H1 (cell line): ENCODE data around the gene MAFF. TPM values are rescaled to one million over a fixed set of nuclear protein-coding genes. Genes with fewer than 3 reads are reported as not detected.

ENCODE experiments used
- CTCF ChIA-PET: fragments of 300-600 bp; sonication (Branson Sonifier 250); formaldehyde crosslinking; loops from one replicate; lab custom pipeline; 2021; ENCODE audit not compliant: partially characterized antibody; lab: Charles Lee
- POLR2A ChIA-PET: fragments of 300-600 bp; sonication (Branson Sonifier 250); formaldehyde crosslinking; loops from one replicate; lab custom pipeline; 2021; ENCODE audit warnings: inconsistent platforms; ENCODE audit not compliant: partially characterized antibody; lab: Charles Lee
- DNase-seq, 2 experiments: peaks; one replicate each; pipeline versions ENCODE4 v3.0.0 to v3.0.0-alpha.2; 2010 to 2022; ENCODE audit warnings: low spot score in 2 of 2, low read depth in 1 of 2, mixed read lengths in 1 of 2
- FAIRE-seq: peaks from 2 replicates; lab custom pipeline; 2011; peaks lifted over from hg19 to GRCh38; lab: Jason Lieb, UNC
- H2AFZ ChIP-seq: 2 replicates; pipeline ENCODE4 v1.8.1; 2012; ENCODE audit warnings: low read length, inconsistent platforms
- H2AK5ac ChIP-seq: 2 replicates; pipeline ENCODE4 v1.6.1; 2013; ENCODE audit warnings: low read depth, low read length
- H2BK120ac ChIP-seq: replicated peaks from 2 replicates; pipeline ENCODE3; 2013; ENCODE audit warnings: low read depth, low read length, inconsistent platforms
- H2BK12ac ChIP-seq: 2 replicates; pipeline ENCODE4 v1.6.1; 2013; ENCODE audit warnings: low read depth, low read length
- H2BK15ac ChIP-seq: 2 replicates; pipeline ENCODE4 v1.6.1; 2013; ENCODE audit warnings: low read length
- H2BK20ac ChIP-seq: 2 replicates; pipeline ENCODE4 v1.6.1; 2013; ENCODE audit warnings: low read length
- H2BK5ac ChIP-seq: 2 replicates; pipeline ENCODE4 v1.6.1; 2013; ENCODE audit warnings: low read depth, low read length
- H3K14ac ChIP-seq: 2 replicates; pipeline ENCODE4 v1.6.1; 2013; ENCODE audit warnings: inconsistent platforms; ENCODE audit not compliant: insufficient read length
- H3K18ac ChIP-seq: 2 replicates; pipeline ENCODE4 v1.6.1; 2013; ENCODE audit warnings: low read length; ENCODE audit errors: extremely low read depth
- H3K23ac ChIP-seq: 2 replicates; pipeline ENCODE4 v1.6.1; 2013; ENCODE audit warnings: inconsistent platforms; ENCODE audit not compliant: insufficient read length
- H3K23me2 ChIP-seq: 2 replicates; pipeline ENCODE4 v1.6.1; 2013; ENCODE audit warnings: low read depth, low read length
- H3K27ac ChIP-seq: 2 replicates; pipeline ENCODE4 v1.6.1; 2011; ENCODE audit warnings: low read depth, low read length, inconsistent platforms
- H3K27me3 ChIP-seq, 4 experiments: replicated peaks in 1 of 4; 1 replicate in 1 of 4; 2 replicates in 3 of 4; pipeline versions ENCODE4 v1.6.1 to v1.8.1; 2011 to 2013; ENCODE audit warnings: low read length in 3 of 4, mild to moderate bottlenecking in 3 of 4, inconsistent platforms in 2 of 4, mixed read lengths in 2 of 4, moderate library complexity in 1 of 4; ENCODE audit not compliant: control insufficient read depth in 3 of 4, insufficient read depth in 3 of 4; ENCODE audit errors: extremely low read depth in 1 of 4
- H3K36me3 ChIP-seq, 4 experiments: 2 replicates each; pipeline versions ENCODE4 v1.6.1 to v1.8.1; 2011 to 2013; ENCODE audit warnings: mild to moderate bottlenecking in 4 of 4, low read length in 3 of 4, moderate library complexity in 2 of 4, control low read depth in 1 of 4, inconsistent platforms in 1 of 4; ENCODE audit not compliant: insufficient read depth in 4 of 4, control insufficient read depth in 2 of 4
- H3K4ac ChIP-seq: replicated peaks from 2 replicates; pipeline ENCODE3; 2013; ENCODE audit warnings: low read length, low read depth, mixed read lengths, inconsistent platforms; ENCODE audit not compliant: insufficient read length
- H3K4me1 ChIP-seq, 4 experiments: replicated peaks in 1 of 4; 1 replicate in 1 of 4; 2 replicates in 3 of 4; pipeline versions ENCODE4 v1.6.1 to v1.8.1; 2011 to 2013; ENCODE audit warnings: low read length in 3 of 4, inconsistent platforms in 2 of 4, mixed read lengths in 1 of 4; ENCODE audit not compliant: insufficient read depth in 4 of 4, control insufficient read depth in 3 of 4
- H3K4me2 ChIP-seq, 2 experiments: 2 replicates each; pipeline versions ENCODE4 v1.6.1 to v1.8.1; 2011 to 2013; ENCODE audit warnings: low read depth in 2 of 2, low read length in 2 of 2, control low read depth in 1 of 2, inconsistent platforms in 1 of 2, mild to moderate bottlenecking in 1 of 2; ENCODE audit not compliant: insufficient read depth in 1 of 2
- H3K4me3 ChIP-seq, 4 experiments: fragments of 200-600, 300-600 bp in 1 of 4; sonication (generic), shearing (Covaris generic), sonication (Bioruptor Twin) in 1 of 4; 2 replicates each; pipeline versions ENCODE4 v1.5.1 to v1.8.1; 2011 to 2016; ENCODE audit warnings: low read length in 4 of 4, low read depth in 3 of 4, control low read depth in 2 of 4, inconsistent platforms in 2 of 4, mild to moderate bottlenecking in 2 of 4, mixed read lengths in 1 of 4, moderate library complexity in 1 of 4; ENCODE audit not compliant: insufficient read depth in 2 of 4; ENCODE audit errors: extremely low read depth in 1 of 4
- H3K56ac ChIP-seq: replicated peaks from 2 replicates; pipeline ENCODE3; 2013; ENCODE audit warnings: low read depth, mild to moderate bottlenecking, mixed read lengths, low read length, inconsistent platforms; ENCODE audit not compliant: insufficient read length
- H3K79me1 ChIP-seq: 2 replicates; pipeline ENCODE4 v1.6.1; 2013; ENCODE audit warnings: low read depth, low read length, control low read depth
- H3K79me2 ChIP-seq, 2 experiments: 2 replicates each; pipeline versions ENCODE4 v1.6.1 to v1.8.1; 2012 to 2013; ENCODE audit warnings: low read length in 2 of 2, mild to moderate bottlenecking in 2 of 2, inconsistent platforms in 1 of 2; ENCODE audit not compliant: insufficient read depth in 2 of 2, control insufficient read depth in 1 of 2
- H3K9ac ChIP-seq, 4 experiments: replicated peaks in 1 of 4; 1 replicate in 1 of 4; 2 replicates in 3 of 4; pipeline versions ENCODE4 v1.6.1 to v1.8.1; 2011 to 2013; ENCODE audit warnings: low read depth in 3 of 4, low read length in 3 of 4, control low read depth in 2 of 4, mild to moderate bottlenecking in 2 of 4, moderate library complexity in 2 of 4, inconsistent platforms in 1 of 4; ENCODE audit errors: extremely low read depth in 1 of 4
- H3K9me3 ChIP-seq, 2 experiments: 2 replicates each; pipeline versions ENCODE4 v1.6.1 to v1.8.1; 2012 to 2013; ENCODE audit warnings: mild to moderate bottlenecking in 2 of 2, moderate library complexity in 2 of 2, control low read depth in 1 of 2, inconsistent platforms in 1 of 2, low read depth in 1 of 2, low read length in 1 of 2, mixed read lengths in 1 of 2; ENCODE audit not compliant: insufficient read depth in 2 of 2
- H4K20me1 ChIP-seq, 2 experiments: replicated peaks in 1 of 2; 2 replicates each; pipeline versions ENCODE3 to v1.8.1; 2011 to 2013; ENCODE audit warnings: inconsistent platforms in 2 of 2, low read length in 2 of 2, mild to moderate bottlenecking in 1 of 2; ENCODE audit not compliant: insufficient read depth in 2 of 2, control insufficient read depth in 1 of 2
- H4K5ac ChIP-seq: 2 replicates; pipeline ENCODE4 v1.6.1; 2013; ENCODE audit warnings: low read length, low read depth, mixed read lengths, inconsistent platforms; ENCODE audit not compliant: insufficient read length
- H4K8ac ChIP-seq: 2 replicates; pipeline ENCODE4 v1.8.0; 2013; ENCODE audit warnings: mild to moderate bottlenecking, moderate library complexity, low read length, inconsistent platforms; ENCODE audit not compliant: insufficient read depth; ENCODE audit errors: extremely low read depth
- H4K91ac ChIP-seq: replicated peaks from 2 replicates; pipeline ENCODE3; 2013; ENCODE audit warnings: low read length, mixed read lengths, inconsistent platforms; ENCODE audit not compliant: insufficient read length
- CREB1 ChIP-seq: IDR thresholded peaks from 2 replicates; pipeline ENCODE4 v1.6.1; 2012; ENCODE audit warnings: inconsistent platforms
- EGR1 ChIP-seq: IDR thresholded peaks from 2 replicates; pipeline ENCODE4 v1.6.1; 2011; ENCODE audit warnings: low read depth, low read length, borderline replicate concordance
- EP300 ChIP-seq, 2 experiments: IDR thresholded peaks; 1 replicate in 1 of 2; 2 replicates in 1 of 2; pipeline ENCODE4 v1.6.1; 2011 to 2012; ENCODE audit warnings: low read depth in 2 of 2, low read length in 2 of 2, mild to moderate bottlenecking in 2 of 2, borderline replicate concordance in 1 of 2, inconsistent platforms in 1 of 2, moderate library complexity in 1 of 2
- JUN ChIP-seq: IDR thresholded peaks from 2 replicates; pipeline ENCODE4 v1.6.1; 2011; ENCODE audit warnings: low read depth, mild to moderate bottlenecking, improper control_type of control experiment, low read length
- JUND ChIP-seq: IDR thresholded peaks from 2 replicates; pipeline ENCODE4 v1.6.1; 2011; ENCODE audit warnings: mild to moderate bottlenecking, improper control_type of control experiment, low read length
- PHF8 ChIP-seq: fragments of 200-600 bp; sonication (generic); conservative IDR thresholded peaks from 2 replicates; pipeline ENCODE4 v1.7.1; 2012; ENCODE audit warnings: low read depth, mild to moderate bottlenecking, inconsistent platforms, low read length, moderate library complexity
- POLR2A ChIP-seq, 2 experiments: IDR thresholded peaks; 1 replicate in 1 of 2; 2 replicates in 1 of 2; pipeline ENCODE4 v1.6.1; 2011; ENCODE audit warnings: low read depth in 2 of 2, low read length in 2 of 2, mild to moderate bottlenecking in 2 of 2; ENCODE audit errors: control extremely low read depth in 1 of 2
- POU5F1 ChIP-seq: IDR thresholded peaks from 2 replicates; pipeline ENCODE4 v1.6.1; 2011; ENCODE audit warnings: low read depth, mild to moderate bottlenecking, low read length, moderate library complexity
- RNF2 ChIP-seq: fragments of 200-900, 300-1000 bp; sonication (generic); IDR thresholded peaks from 2 replicates; pipeline ENCODE4 v1.7.1; 2016; ENCODE audit warnings: borderline replicate concordance, low read depth, mild to moderate bottlenecking, antibody characterized with exemption, low read length; ENCODE audit not compliant: poor library complexity, severe bottlenecking; ENCODE audit errors: missing control alignments
- SIX5 ChIP-seq: IDR thresholded peaks from 2 replicates; pipeline ENCODE4 v1.6.1; 2011; ENCODE audit warnings: mild to moderate bottlenecking, low read depth, low read length
- SUZ12 ChIP-seq: fragments of 200-600 bp; sonication (generic); IDR thresholded peaks from 2 replicates; pipeline ENCODE4 v1.6.1; 2012; ENCODE audit warnings: mild to moderate bottlenecking, inconsistent platforms, low read length, moderate library complexity, mixed read lengths
- WGBS, 2 experiments: shearing (Covaris generic) in 1 of 2; methylation state at CpG; one replicate each; pipeline versions ENCODE4 v1.1.6 to v1.1.7; 2013 to 2015; ENCODE audit warnings: low lambda C conversion rate in 2 of 2, mixed read lengths in 2 of 2, inconsistent platforms in 1 of 2, low coverage in 1 of 2, missing lambda C conversion rate in 1 of 2; ENCODE audit not compliant: insufficient replicate concordance in 2 of 2, insufficient coverage in 1 of 2, insufficient read length in 1 of 2; ENCODE audit errors: extremely low coverage in 1 of 2, missing lambda C conversion rate in 1 of 2; 5-methylcytosine and 5-hydroxymethylcytosine counted together
- polyA plus RNA-seq, 7 experiments: library from polyadenylated mRNA; depleted of rRNA in 3 of 7; stranded (reverse) in 5 of 7; unstranded in 2 of 7; fragments of >200 nt in 5 of 7; fragments of 200-250 nt in 2 of 7; gene quantifications; 1 replicate in 5 of 7; 2 replicates in 1 of 7; 4 replicates in 1 of 7; pipeline versions ENCODE4 v1.2.1 to v1.2.3, GENCODE V29; 2011 to 2013; ENCODE audit warnings: missing spikeins in 2 of 7, mixed read lengths in 2 of 7
- total RNA-seq: library from RNA; stranded (reverse); fragmentation: NEBNext Ultra II Directional; extraction: Animal tissue kit (Norgen Biotek cat#: 25700); gene quantifications from 2 replicates; pipeline ENCODE4 v1.2.1, GENCODE V29; 2021

The MAFF gene
- total and polyA plus RNA-seq, 2 of the 8 experiments (the other 6 are each of a cell fraction or from before 2014, with no cell fraction given), result 1.5 to 6.3 TPM

GRCh38 chr22:38232196-38232595 lies 30.4 kb downstream of the MAFF start:
- no peaks in the 10 kb centered on the region; a peak in 1 of 7 replicates for H3K27me3 ChIP-seq
- H3K27ac ChIP-seq, result no peak overlapping the region
- no peak overlapping the region for H4K5ac ChIP-seq
- no peak overlapping the region for H2AFZ ChIP-seq
- peaks cover 0 to 42% (median 22%) of the 10 kb centered on the region in 4 experiments; a peak in 7 of 8 replicates for H3K36me3 ChIP-seq
- H4K91ac ChIP-seq, result no peak overlapping the region
- H3K23me2 ChIP-seq, result no peaks in the 10 kb centered on the region
- no peak overlapping the region for H2BK15ac ChIP-seq
- POLR2A ChIA-PET, result interaction anchor here (1.5 kb wide), 1 partner anchor 17 kb away, joined by 3 read pairs; no protein-coding TSS in a partner anchor
- no peak overlapping the region for H3K4me3 ChIP-seq
- H2BK120ac ChIP-seq, result no peak overlapping the region
- no peaks in the 10 kb centered on the region for H3K79me1 ChIP-seq
- H4K20me1 ChIP-seq, result peaks cover 0 to 4% of the 10 kb centered on the region in 2 experiments
- H3K18ac ChIP-seq, result no peak overlapping the region
- H3K4ac ChIP-seq, result no peak overlapping the region
- WGBS, 2 experiments, result 84% methylated on average over 8 of the region's 8 CpGs; no CpG with 5 or more reads in 1 of the 2 experiments
- CTCF ChIA-PET, result interaction anchor here (0.9 to 1.3 kb wide), 3 partner anchors 8 to 48 kb away, joined by 3 to 4 read pairs (median 3); no protein-coding TSS in a partner anchor
- H3K23ac ChIP-seq, result no peak overlapping the region
- DNase-seq, result no peak
- H2BK5ac ChIP-seq, result no peak overlapping the region
- H2BK20ac ChIP-seq, result no peak overlapping the region
- no peaks in the 10 kb centered on the region for H3K79me2 ChIP-seq
- H3K56ac ChIP-seq, result no peak overlapping the region
- H3K4me1 ChIP-seq, result no peaks in the 10 kb centered on the region
- H3K9me3 ChIP-seq, result no peaks in the 10 kb centered on the region
- no peak overlapping the region for H4K8ac ChIP-seq
- no peak for FAIRE-seq
- TF ChIP-seq EGR1, result no peak
- TF ChIP-seq PHF8, result no peak
- no peak for TF ChIP-seq CREB1
- no peak for TF ChIP-seq SUZ12
- no peak for TF ChIP-seq RNF2
- no peak for TF ChIP-seq JUN
- no peak for TF ChIP-seq POU5F1
- no peak for TF ChIP-seq EP300 (IDR thresholded peaks at IDR 0.05; ENCODE audit: borderline replicate concordance in 1 of 2, low read depth in 2 of 2, low read length in 2 of 2)
- TF ChIP-seq JUND, result no peak
- TF ChIP-seq SIX5, result no peak
- TF ChIP-seq POLR2A (IDR thresholded peaks at IDR 0.05; ENCODE audit: control extremely low read depth in 1 of 2, low read depth in 2 of 2, low read length in 2 of 2), result no peak
- TF ChIP-seq, all 59 proteins: peak for 0
- Histone ChIP-seq H3K9ac (no peak overlapping the region), H2AK5ac (no peak overlapping the region), H2BK12ac (no peak overlapping the region), H3K4me2 (no peak overlapping the region), H3K14ac (no peak overlapping the region)
